DMS 273 (cell line): ENCODE measurements around the gene EMP3.
A peak's percentile ranks its signal among the peaks of the same experiment; 100 is the strongest.
"Not testable (repeated sequence)": the region's sequence is repeated elsewhere in the genome, so short reads cannot be mapped to it uniquely, and the experiment has no call there.

Experiments used
- DNase-seq: peaks from one replicate; lab custom pipeline; 2025; ENCODE audit not compliant: unreplicated experiment; lab: John Stamatoyannopoulos, UW

Gene EMP3

DNA sequence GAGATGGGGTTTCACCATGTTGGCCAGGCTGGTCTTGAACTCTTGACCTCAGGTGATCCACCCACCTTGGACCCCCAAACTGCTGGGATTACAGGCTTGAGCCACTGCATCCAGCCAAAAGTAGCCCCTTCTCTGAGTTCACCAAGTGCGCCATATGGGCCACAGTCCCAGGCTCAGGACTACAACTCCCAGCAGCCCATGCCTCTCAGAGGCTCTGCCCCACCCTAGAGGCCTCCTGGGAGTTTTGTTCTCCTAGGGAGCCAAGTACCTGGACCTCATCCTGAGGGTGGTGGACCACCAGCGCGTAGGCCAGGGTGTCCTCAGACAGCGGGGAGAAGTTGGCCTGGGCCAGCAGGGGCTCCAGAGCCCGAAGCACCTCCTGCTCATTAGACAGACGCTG is 19.5 kb downstream of the EMP3 start:
- DNase-seq = peak; percentile 85

DNA sequence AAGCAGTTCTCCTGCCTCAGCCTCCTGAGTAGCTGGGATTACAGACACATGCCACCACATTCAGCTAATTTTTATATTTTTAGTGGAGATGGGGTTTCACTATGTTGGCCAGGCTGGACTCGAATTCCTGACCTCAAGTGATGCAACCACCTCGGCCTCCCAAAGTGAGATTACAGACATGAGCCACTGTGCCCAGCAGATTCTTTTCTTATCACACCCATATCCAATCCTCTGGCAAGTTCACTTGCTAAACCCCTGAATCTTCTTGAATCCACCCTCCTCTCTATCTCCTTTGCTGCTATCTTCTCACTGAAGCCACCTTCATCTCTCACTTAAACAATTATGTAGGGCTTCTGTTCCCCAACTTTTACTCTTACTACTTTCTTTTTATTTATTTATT is 20.8 kb downstream of the EMP3 start:
- DNase-seq = no peak

DNA sequence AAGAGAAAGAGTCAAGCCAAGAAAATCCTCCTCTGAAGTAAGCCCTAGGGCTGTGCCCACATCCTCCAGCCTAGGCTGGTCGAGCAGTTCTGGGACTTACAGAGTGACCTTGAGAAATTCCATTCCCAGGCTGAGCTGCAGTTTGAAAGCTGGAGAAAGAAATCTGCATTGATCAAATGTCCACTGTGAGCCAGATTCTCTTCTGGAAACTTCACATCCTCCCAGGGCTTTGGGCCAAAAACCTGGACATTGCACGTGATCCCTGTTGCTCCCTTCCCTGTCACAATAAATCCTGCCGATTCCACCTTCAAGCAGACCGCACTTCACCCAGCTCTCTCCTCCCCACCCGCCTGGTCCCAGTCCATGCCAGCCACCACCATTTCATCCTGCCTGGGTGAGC is 22.7 kb downstream of the EMP3 start:
- peak; percentile 42 for DNase-seq

DNA sequence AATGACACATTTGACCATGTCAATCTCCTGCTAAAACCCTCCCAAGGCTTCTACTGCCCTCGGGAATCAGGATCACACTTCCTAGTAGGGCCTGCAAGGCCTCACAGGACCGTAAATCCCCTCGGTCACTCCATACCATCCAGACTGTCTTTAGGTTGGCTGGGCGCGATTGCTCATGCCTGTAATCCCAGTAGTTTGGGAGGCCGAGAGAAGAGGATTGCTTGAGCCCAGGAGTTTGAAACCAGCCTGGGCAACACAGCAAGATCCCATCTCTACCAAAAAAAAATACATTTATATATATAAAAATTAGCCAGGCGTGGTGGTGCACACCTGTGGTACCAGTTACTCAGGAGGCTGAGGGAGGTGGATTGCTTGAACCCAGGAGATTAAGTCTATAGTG is 23.4 kb downstream of the EMP3 start:
- DNase-seq = no peak

DNA sequence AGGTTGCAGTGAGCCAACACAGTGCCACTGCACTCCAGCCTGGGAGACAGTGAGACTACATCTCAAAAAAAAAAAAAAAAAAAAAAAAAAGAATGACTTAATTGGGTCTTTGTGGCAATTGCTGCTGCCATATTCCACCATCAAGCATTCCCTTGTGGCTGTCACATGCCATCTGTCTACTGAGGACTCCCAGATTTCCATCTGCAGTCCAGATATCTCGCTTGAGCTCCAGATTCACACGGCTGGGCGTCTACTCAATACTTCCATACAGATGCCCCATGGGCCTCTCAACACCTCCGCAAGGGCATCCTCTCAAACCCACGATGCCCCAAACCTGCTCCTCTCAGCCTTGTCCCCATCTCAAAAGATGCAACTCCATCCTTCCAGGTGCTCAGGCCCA is 25.5 kb downstream of the EMP3 start:
- peak; percentile 92 for DNase-seq

DNA sequence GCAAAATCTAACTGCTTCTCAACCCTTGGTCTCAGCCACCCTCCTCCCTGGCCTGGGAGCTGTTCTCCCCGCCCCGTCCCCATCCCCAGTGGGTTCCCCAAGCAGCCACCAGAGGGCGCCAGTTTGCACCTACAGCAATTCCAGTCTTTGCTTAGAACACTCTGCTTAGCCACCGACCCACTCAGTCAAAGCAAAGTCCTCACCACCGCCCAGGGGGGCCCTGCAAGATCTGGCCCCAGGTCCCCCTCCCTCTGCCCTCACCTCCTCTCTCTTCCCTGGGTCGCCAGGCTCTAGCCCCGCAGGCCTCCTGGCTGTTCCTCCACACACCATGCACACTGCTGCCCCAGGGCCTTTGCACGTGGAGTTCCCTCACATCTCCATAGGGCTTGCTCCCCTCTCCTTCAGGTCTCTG is 26.0 kb downstream of the EMP3 start:
- peak; percentile 92 for DNase-seq

DNA sequence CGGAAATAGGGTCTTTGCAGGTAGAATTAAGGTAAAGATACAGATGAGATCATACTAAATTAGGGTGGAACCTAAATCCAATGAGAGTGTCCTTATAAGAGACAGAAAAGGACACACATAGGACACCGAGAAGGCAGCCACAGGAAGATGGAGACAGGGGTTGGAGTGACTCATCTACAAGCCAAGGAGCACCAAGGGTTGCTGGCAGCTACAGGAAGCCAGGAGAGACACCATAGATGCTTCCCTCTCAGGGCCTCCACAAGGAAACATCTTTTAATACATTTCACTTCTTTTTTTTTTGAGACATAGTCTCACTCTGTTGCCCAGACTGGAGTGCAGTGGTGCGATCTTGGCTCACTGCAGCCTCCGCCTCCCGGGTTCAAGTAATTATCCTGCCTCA is 28.3 kb downstream of the EMP3 start:
- no peak for DNase-seq

DNA sequence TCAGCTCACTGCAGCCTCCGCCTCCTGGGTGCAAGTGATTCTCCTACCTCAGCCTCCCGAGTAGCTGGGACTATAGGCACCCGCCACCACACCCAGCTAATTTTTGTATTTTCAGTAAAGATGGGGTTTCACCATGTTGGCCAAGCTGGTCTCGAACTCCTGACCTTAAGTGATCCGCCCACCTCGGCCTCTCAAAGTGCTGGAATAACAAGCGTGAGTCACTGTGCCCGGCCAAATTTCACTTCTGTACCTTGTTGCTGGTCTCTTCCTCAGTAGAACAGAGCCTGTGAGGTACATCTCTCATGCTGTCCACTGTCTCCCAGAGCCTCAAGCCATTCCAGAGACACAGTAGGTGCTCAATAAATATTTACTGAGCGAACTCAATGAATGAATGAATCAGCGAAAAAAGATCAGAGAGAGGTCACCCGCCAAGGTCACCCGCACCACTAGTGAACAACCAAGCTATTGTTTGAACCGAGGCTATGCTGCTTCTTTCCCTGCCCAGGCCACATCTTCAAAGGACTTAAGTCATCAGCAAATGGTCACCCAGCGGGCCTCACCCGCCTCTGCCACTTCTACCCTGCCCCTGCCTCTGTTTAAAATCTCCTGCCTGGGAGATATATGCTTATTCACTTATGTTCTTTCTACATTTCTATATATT is 29.1 kb downstream of the EMP3 start:
- DNase-seq = no peak

DNA sequence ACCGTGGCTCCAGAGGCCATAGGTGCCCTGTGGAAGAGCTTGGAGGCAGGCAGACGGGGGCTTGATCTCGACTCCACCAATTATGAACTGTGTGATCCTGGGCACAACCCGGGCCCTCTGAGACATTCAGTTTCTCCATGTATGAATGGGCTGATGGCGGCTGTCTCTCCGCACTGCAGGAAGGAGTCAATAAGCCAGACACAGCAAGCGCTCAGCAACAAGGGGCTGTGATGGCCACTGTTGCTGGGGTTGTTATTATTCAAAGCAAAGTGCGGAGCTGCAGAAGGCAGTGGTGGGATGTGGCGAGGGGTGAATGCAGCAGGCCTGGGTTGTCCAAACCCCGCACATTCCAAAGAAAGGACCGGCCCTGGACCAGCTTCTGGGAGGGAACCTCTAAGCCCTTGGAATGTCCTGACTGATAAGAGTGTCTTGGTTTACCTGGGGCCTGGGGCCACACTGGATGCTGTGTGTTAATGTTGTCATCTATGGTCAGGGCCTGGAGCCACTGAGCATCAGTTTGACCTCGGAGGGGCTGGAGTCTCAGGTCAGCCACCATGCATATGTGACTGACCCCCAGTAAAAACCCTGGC is 30.1 kb downstream of the EMP3 start:
- DNase-seq = no peak

DNA sequence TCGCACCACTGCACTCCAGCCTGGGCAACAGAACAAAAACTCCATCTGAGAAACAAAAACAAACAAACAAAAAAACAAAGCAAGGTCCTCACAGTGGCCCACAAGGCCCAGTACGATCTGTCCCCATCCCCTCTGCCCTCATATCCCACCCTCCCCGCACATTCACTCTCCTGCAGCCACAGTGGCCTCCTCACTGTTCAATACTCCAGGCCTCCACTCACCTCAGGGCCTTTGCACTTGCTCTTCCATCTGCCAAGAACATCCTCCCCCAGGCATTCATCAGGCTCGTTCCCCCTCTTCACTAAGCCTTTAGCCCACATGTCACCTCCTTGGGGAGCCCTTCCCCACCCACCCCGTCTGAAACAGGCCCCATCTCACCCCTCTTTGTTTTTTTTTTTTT is 33.8 kb downstream of the EMP3 start:
- no peak for DNase-seq

DNA sequence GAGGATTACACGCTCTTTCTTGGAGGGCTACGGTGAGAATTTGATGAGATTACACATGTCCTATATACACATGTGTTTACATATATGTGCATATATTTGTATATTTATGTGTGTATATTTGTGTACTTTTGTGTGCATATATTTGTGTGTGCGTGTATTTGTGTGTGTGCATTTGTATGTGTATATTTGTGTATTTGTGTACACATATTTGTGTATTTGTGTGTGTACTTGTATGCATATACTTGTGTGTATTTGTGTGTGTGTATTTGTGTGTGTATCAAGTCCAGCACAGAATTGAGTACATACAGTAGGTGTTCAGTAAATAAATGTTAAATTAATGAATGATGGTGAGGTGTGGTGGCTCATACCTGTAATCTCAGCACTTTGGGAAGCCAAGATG is 36.6 kb downstream of the EMP3 start:
- no peak for DNase-seq

DNA sequence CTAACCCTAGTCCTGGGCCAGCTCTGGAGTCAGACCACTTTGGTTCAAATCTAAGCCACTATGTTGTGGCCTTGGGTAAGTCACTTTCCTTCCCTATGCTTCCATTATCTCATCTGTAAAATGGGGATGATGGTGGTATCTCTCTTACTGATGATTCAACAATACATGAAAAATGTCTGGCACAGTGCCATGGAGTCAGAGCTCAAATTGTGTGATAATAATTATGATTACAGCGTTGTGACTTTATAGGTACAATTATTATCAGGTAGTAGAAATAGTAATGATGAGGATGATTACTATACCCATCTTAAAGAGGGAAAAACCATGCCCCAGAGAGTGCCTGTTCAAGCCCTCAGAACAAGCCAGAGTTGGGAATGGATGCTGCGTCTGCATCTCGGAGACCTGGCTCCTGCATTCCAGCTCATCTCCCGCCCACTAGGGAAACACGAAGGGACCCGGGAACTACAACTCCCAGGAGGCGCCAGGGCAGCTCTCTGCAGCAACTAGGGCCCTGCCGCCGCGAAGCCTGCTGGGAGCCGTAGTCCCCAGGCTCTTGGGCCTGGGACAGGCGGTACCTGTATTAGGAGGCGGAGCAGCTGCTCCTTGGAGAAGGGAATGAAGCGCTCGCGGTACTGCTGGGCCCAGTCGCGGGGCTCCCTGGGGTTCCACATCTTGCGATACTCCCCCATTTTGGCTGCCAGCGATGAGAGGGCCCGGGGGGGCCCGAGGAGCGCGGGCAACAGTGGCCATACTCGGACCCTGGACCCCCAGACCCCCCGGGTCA is 37.6 kb downstream of the EMP3 start:
- DNase-seq = peak; percentile 98

DNA sequence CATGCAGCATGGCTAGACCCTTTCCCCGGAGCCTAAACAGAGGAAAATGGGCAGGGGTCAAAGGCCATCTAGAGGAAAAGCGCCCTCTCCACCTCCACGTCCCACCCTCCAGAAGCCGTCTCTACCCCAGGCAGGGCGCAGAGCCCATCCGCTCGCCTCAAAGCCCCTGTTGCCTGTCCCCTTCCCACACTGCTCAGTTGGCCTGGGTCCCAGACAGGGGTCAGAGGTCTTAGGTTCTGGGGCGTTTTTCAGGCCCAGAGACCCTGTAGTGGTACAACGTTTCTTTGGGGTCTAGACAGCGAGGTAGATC is 38.1 kb downstream of the EMP3 start:
- no peak for DNase-seq

DNA sequence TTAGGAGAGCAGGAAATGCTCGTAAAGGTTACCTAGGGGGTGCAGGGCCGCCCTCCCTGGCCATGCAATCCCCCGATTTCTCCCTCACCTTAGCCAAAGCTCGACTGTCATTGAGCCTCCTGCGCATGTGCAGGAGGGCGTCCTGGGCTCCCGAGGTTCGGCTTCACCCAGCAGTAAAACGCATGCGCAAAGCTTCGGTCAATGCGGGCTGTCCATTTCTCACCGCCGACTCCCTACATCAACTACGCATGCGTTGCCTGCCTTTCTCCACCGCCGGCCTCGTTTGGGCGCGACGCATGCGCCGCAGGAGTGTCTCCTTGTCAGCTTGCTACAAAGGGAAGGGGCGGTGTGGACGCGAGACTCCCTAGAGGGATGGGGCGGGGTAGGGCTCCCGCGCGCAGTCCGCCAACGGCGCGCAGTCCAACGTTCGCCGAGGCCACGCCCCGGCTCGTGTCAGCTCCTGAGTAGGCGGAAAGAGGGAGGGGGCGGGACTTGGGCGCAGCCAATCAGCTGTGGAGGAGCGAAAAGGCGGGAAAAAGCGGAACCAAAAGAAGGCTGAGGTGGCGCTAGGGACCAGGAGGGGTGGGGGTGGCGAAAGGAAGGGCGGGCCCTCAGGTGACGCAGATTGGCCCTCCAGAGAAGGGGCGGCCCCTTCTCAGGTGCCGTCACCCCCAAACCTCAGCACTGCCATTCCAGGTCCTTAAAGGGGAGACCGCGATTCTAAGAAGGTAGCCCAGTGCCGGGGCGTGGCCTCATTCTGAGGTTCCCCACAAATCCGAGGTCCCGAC is 38.7 kb downstream of the EMP3 start, which contains the start of the genes SYNGR4 and TMEM143:
SYNGR4 (plus strand) TSS at position 558 of the 788 bp plus-strand sequence. CDS start 1,476 bp downstream, outside the sequence.
TMEM143 (minus strand) TSS at position 131 of the 788 bp plus-strand sequence; CDS start at position 111, 20 bp downstream.
- DNase-seq = peak; percentile 99

DNA sequence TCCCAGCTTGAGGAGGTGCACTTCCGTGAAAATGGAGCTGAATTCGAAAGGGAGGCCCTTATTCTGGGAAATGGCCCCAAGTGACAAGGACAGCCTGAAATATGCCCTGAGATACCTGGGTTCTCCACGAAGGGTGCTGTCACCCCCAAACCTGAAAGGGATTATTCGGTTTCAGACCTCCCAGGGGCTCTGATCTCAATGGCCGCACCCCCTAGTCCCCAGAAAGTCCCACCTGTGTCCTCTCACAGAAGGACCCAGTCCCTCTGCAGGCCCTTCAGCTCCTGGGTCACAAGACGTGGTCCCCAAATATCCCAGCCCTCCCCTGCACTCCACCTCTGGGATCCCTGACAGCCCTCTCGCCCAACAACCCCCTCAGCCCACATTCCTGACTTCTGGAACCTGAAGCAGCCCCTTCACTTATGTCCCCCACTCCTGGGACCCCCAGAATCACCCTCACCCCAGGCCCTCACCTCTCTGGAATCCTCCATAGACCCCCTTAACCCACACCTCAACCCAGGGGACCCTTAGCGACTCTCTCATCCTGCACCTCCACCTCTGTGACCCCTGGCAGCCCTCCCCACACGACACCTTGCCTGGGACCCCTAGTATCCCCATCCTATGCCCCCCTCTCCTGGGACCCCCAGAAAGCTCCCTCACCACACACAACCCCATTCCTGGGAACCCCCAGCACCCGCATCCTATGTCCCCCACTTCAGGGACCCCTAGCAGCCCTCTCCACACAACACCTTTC is 39.4 kb downstream of the EMP3 start:
- no peak for DNase-seq

DNA sequence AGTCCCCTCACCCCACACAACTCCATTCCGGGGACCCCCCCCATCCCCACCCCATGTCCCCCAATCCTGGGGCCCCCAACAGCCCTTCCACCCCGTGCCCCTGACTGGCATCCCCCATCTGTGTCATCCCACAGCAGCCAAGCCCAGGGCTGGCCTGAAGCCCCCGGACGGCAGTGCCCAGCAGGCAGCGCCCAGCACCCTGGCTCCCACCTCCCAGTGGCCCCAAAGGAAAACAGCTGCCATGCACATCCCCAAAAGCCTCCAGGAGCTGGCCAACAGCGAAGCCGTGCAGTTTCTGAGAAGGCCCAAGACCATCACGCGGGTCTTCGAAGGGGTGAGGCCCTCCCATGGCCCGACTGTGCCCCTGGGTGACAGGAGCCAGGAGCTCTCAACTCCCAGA is 40.2 kb downstream of the EMP3 start:
- no peak for DNase-seq

DNA sequence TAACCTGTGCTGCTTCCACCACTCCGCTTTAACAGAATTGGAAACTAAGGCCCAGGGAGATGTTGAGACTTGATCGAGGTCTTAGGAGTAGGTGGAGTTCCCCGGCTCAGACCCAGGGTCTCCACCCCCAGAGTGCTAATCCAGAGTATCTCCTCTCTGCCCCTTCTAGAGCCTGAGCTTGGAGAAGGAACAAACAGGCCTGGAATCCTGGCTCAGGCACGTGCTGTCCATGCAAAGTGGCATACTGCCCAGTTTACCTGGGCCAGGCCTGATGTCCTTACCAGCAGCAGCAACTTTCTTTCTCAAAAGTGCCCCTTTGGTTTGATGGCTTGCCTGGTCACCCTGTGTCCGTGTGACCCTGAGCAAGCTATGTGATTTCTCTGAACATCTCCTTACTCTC is 42.5 kb downstream of the EMP3 start:
- peak; percentile 63 for DNase-seq

DNA sequence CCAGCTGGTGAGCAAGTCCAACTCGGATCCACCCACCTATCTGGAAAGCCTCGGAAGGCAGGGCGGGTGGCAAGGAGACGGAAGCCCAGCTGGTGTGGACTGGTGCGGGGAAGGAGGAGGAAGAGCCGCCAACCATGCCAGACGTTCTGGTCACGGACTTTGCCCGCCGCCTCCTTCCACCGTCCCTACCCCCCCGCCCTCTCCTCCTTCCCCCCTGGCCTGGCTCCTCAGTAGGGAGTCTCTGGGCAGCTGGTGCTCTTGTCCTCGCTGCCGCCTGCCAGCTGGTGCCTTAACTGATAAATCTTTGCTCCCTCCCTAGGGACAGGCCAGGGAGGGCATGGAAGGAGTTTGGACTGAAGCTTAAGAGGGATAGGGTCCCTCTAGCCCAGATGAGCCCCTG is 43.6 kb downstream of the EMP3 start:
- peak; percentile 98 for DNase-seq

DNA sequence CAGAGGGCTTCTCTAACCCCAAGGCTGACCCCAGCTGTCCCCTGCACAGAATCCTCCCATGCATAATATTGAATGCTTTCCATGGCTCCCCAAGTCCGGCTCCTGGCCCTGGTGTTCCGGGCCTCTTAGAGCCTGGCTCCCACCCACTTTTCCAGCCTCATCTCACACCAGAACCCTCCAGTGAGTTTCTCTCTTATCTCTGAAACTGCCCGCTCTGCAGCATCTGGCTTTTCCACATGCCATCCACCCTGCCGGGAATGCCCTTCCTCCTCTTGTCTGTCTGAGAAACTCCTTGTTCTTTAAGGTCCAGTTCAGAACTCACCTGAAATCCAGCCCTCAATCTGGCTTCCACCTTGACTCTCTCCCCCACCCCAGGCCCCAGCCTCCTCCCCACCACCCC is 45.6 kb downstream of the EMP3 start:
- DNase-seq = peak; percentile 85

DNA sequence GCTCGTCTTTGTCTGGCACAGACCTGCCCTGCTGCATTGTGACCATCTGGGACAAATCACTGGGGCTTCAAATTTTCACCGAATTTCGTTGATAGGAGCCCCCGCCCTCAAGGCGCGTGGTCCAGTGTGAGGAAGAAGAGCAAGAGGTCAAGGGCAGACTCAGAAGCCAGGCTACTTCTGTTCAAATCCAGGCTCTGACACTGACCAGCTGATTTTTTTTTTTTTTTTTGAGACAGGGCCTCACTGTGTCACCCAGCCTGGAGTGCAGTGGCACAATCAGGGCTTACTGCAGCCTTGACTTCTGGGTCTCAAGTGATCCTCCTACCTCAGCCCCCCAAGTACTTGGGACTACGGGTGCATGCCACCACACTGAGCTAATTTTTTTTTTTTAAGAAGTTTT is 46.0 kb downstream of the EMP3 start:
- DNase-seq = no peak

DNA sequence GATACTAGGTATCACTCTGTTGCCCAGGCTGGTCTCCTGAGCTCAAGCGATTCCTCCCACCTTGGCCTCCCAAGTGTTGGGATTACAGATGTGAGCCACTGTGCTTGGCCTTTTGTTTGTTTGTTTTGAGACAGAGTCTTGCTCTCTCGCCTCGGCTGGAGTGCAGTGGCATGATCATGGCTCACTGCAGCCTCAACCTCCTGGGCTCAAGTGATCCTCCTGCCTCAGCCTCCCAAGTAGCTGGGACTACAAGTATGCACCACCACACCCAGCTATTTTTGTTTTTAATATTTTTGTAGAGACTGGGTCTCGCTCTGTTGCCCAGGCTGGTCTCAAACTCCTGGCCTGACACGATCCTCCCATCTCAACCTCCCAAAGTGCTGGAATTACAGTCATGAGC is 46.4 kb downstream of the EMP3 start:
- not testable (repeated sequence) for DNase-seq
